Cardiac fibroblast (primary cell): ENCODE measurements around the gene NFE2L2.
"Not testable (repeated sequence)": the region's sequence is repeated elsewhere in the genome, so short reads cannot be mapped to it uniquely, and the experiment has no call there.

Source experiments
- DNase-seq, 2 donors: peaks; one replicate each; pipeline versions ENCODE4 v3.0.0 to v3.0.0-alpha.2; 2010; ENCODE audit warnings: low read depth in 2 of 2
- H3K4me3 ChIP-seq, 2 donors: replicated peaks in 1 of 2; 1 replicate in 1 of 2; 2 replicates in 1 of 2; pipeline ENCODE4 v1.5.1; 2011; ENCODE audit warnings: low read depth in 2 of 2, low read length in 2 of 2, mild to moderate bottlenecking in 2 of 2, moderate library complexity in 1 of 2
- CTCF ChIP-seq: IDR thresholded peaks from one replicate; pipeline ENCODE4 v1.5.1; 2011; ENCODE audit warnings: low read depth, mild to moderate bottlenecking, low read length, inconsistent platforms

NFE2L2 gene

GRCh38 chr2:177187631-177188312 lies 76.8 kb downstream of the NFE2L2 start:
- H3K4me3 ChIP-seq: no peak overlapping the region
- DNase-seq: peak; percentile 32 to 76
- no peak for TF ChIP-seq CTCF

GRCh38 chr2:177186038-177186437 lies 78.5 kb downstream of the NFE2L2 start:
- not testable (repeated sequence) for DNase-seq, H3K4me3 ChIP-seq

- no peak for DNase-seq
- TF ChIP-seq CTCF: no peak
- no peak overlapping the region for H3K4me3 ChIP-seq
Measured at GRCh38 chr2:177184606-177185005, 79.9 kb downstream of the NFE2L2 start.

- TF ChIP-seq CTCF: no peak
Measured at GRCh38 chr2:177183860-177184259, 80.7 kb downstream of the NFE2L2 start.

More at GRCh38 chr2:177183860-177184259, 80.7 kb downstream of the NFE2L2 start:
- DNase-seq: no peak
- H3K4me3 ChIP-seq: no peak overlapping the region
